ENCODE measurements around the gene DHRS13.
A peak's percentile ranks its signal among the peaks of the same experiment; 100 is the strongest.
"Not testable (repeated sequence)": the region's sequence is repeated elsewhere in the genome, so short reads cannot be mapped to it uniquely, and the experiment has no call there.

The DHRS13 gene

GRCh38 chr17:28901866-28902818, 737 bp downstream of the DHRS13 start:
- Mint-ChIP-seq H3K36me3 (peaks cover 5% of the 10 kb centered on the region), H3K4me3 (peak overlapping the region; percentile 94), H3K27me3 (no peaks in the 10 kb centered on the region), H3K9me3 (ENCODE audit: low read depth) (no peaks in the 10 kb centered on the region), H3K27ac (peak overlapping the region; percentile 89), H3K4me1 (ENCODE audit: low read depth) (peaks cover 39% of the 10 kb centered on the region)

- H3K27me3 Mint-ChIP-seq: no peaks in the 10 kb centered on the region
- H3K4me3 Mint-ChIP-seq: peak overlapping the region; percentile 94
- H3K4me1 Mint-ChIP-seq (ENCODE audit: low read depth): peaks cover 46% of the 10 kb centered on the region
- H3K9me3 Mint-ChIP-seq (ENCODE audit: low read depth): no peaks in the 10 kb centered on the region
- H3K36me3 Mint-ChIP-seq: peaks cover 5% of the 10 kb centered on the region
- peak overlapping the region; percentile 89 for H3K27ac Mint-ChIP-seq
Observed at GRCh38 chr17:28900986-28901726, 1.7 kb downstream of the DHRS13 start.

GRCh38 chr17:28899212-28899815, 3.6 kb downstream of the DHRS13 start:
- Mint-ChIP-seq H3K27ac (peak overlapping the region; percentile 47), H3K36me3 (peaks cover 5% of the 10 kb centered on the region), H3K4me1 (ENCODE audit: low read depth) (peaks cover 56% of the 10 kb centered on the region), H3K27me3 (no peaks in the 10 kb centered on the region), H3K9me3 (ENCODE audit: low read depth) (no peaks in the 10 kb centered on the region), H3K4me3 (peak overlapping the region; percentile 35)

GRCh38 chr17:28898527-28898955, 4.3 kb downstream of the DHRS13 start:
- Mint-ChIP-seq H3K36me3 (peaks cover 5% of the 10 kb centered on the region), H3K9me3 (ENCODE audit: low read depth) (no peaks in the 10 kb centered on the region), H3K27me3 (no peaks in the 10 kb centered on the region), H3K4me1 (ENCODE audit: low read depth) (peaks cover 63% of the 10 kb centered on the region), H3K27ac (peak overlapping the region; percentile 34), H3K4me3 (no peak overlapping the region)

- Mint-ChIP-seq H3K27me3 (no peaks in the 10 kb centered on the region), H3K36me3 (peaks cover 5% of the 10 kb centered on the region), H3K4me1 (ENCODE audit: low read depth) (peaks cover 66% of the 10 kb centered on the region), H3K9me3 (ENCODE audit: low read depth) (no peaks in the 10 kb centered on the region), H3K4me3 (peak overlapping the region; percentile 93), H3K27ac (peak overlapping the region; percentile 97)
Observed at GRCh38 chr17:28897769-28898526, 4.9 kb downstream of the DHRS13 start.

GRCh38 chr17:28896884-28897768, 5.8 kb downstream of the DHRS13 start, which contains the start of gene FLOT2:
Gene FLOT2 (minus strand): TSS chr17:28897733. CDS start chr17:28897574, 159 bp downstream.
- H3K27me3 Mint-ChIP-seq: no peaks in the 10 kb centered on the region
- peaks cover 69% of the 10 kb centered on the region for H3K4me1 Mint-ChIP-seq (ENCODE audit: low read depth)
- H3K36me3 Mint-ChIP-seq: peaks cover 5% of the 10 kb centered on the region
- H3K9me3 Mint-ChIP-seq (ENCODE audit: low read depth): no peaks in the 10 kb centered on the region
- H3K4me3 Mint-ChIP-seq: peak within 1 kb of the TSS; percentile 93
- peak within 1 kb of the TSS; percentile 97 for H3K27ac Mint-ChIP-seq

- Mint-ChIP-seq H3K27me3 (no peaks in the 10 kb centered on the region), H3K36me3 (peaks cover 8% of the 10 kb centered on the region), H3K27ac (peak overlapping the region; percentile 92), H3K9me3 (ENCODE audit: low read depth) (no peaks in the 10 kb centered on the region), H3K4me3 (peak overlapping the region; percentile 93), H3K4me1 (ENCODE audit: low read depth) (peaks cover 69% of the 10 kb centered on the region)
Observed at GRCh38 chr17:28896491-28896883, 6.4 kb downstream of the DHRS13 start.

GRCh38 chr17:28895794-28896447, 7.0 kb downstream of the DHRS13 start:
- H3K36me3 Mint-ChIP-seq: peaks cover 12% of the 10 kb centered on the region

GRCh38 chr17:28893248-28894183, 9.4 kb downstream of the DHRS13 start:
- H3K9me3 Mint-ChIP-seq (ENCODE audit: low read depth); H3K27me3 Mint-ChIP-seq; H3K36me3 Mint-ChIP-seq: not testable (repeated sequence)
- Mint-ChIP-seq H3K27ac (peak overlapping the region; percentile 100), H3K4me1 (ENCODE audit: low read depth) (peaks cover 68% of the 10 kb centered on the region), H3K4me3 (peak overlapping the region; percentile 82)

More at GRCh38 chr17:28895794-28896447, 7.0 kb downstream of the DHRS13 start:
- H3K4me1 Mint-ChIP-seq (ENCODE audit: low read depth): peaks cover 73% of the 10 kb centered on the region
- peak overlapping the region; percentile 93 for H3K4me3 Mint-ChIP-seq
- H3K27ac Mint-ChIP-seq: peak overlapping the region; percentile 92
- no peaks in the 10 kb centered on the region for H3K9me3 Mint-ChIP-seq (ENCODE audit: low read depth)
- H3K27me3 Mint-ChIP-seq: no peaks in the 10 kb centered on the region

- H3K36me3 Mint-ChIP-seq: peaks cover 7% of the 10 kb centered on the region
- peak overlapping the region; percentile 89 for H3K27ac Mint-ChIP-seq
- H3K9me3 Mint-ChIP-seq (ENCODE audit: low read depth): no peaks in the 10 kb centered on the region
- H3K27me3 Mint-ChIP-seq: no peaks in the 10 kb centered on the region
- H3K4me1 Mint-ChIP-seq (ENCODE audit: low read depth): peaks cover 63% of the 10 kb centered on the region
- H3K4me3 Mint-ChIP-seq: peak overlapping the region; percentile 48
Observed at GRCh38 chr17:28892024-28892423, 10.9 kb downstream of the DHRS13 start.

GRCh38 chr17:28891201-28891600, 11.7 kb downstream of the DHRS13 start:
- Mint-ChIP-seq H3K4me1 (ENCODE audit: low read depth) (peaks cover 58% of the 10 kb centered on the region), H3K27ac (peak overlapping the region; percentile 89), H3K9me3 (ENCODE audit: low read depth) (no peaks in the 10 kb centered on the region), H3K27me3 (no peaks in the 10 kb centered on the region), H3K36me3 (peaks cover 7% of the 10 kb centered on the region), H3K4me3 (peak overlapping the region; percentile 48)

- H3K27ac Mint-ChIP-seq: peak overlapping the region; percentile 82
- peaks cover 48% of the 10 kb centered on the region for H3K4me1 Mint-ChIP-seq (ENCODE audit: low read depth)
- no peak overlapping the region for H3K4me3 Mint-ChIP-seq
- no peaks in the 10 kb centered on the region for H3K9me3 Mint-ChIP-seq (ENCODE audit: low read depth)
- H3K36me3 Mint-ChIP-seq: peaks cover 7% of the 10 kb centered on the region
- H3K27me3 Mint-ChIP-seq: no peaks in the 10 kb centered on the region
Observed at GRCh38 chr17:28889996-28890395, 12.9 kb downstream of the DHRS13 start.
